Measurements from ENCODE around the gene THSD7B. TPM values are rescaled to one million over a fixed set of nuclear protein-coding genes. Genes with fewer than 3 reads are reported as not detected.

The THSD7B gene
- total RNA-seq, 1 donor from 2014 or later = 2.1 TPM

DNA sequence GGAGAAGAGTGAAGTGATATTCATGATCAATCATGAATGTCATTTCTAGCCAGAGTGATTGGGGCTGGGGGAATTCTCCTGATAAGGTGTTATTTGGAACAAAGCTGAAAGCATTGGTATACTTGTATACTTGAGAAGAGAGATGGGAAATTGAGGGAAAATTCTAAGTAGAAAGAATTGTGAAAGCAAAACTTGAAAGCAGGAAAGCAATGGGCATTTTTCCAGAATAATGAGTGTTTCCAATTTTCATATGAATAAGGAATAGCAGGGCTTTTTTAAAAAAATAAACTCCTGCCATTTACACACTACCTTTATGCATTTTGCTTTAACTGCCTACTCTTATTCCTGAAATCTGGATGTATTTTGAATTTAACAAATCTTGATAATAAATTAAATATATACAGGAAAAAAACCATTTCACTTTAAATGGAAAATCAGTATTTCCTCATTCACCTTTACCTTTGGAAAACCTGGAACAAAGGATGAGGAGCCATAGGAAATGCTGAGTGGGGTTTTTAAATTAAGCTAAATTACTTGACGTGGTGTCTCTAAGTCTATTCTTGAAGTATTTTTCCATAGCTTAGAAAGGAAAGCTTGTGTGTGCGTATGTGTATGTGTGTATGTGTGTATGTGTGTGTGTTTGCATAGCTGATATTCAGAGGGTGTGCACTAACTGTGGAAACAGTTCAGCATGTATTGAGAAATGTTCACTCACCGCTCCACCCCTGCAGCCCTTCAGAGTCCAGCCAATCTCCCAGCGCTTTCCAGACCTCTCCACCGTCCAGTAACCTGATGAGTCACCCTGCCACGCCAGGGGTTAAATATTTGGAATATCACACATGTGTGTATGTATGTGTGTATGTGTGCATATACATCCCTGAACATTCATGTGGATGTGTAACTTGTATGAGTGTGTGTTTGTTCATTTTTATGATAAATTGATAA is 427.3 kb downstream of the THSD7B start:
- H3K4me1 ChIP-seq (ENCODE audit: control insufficient read depth in 3 of 3, insufficient read depth in 3 of 3, low read length in 3 of 3) = no peaks in the 10 kb centered on the region
- H3K9ac ChIP-seq (ENCODE audit: low read depth in 1 of 3, low read length in 3 of 3) = no peak overlapping the region
- H3K9me3 ChIP-seq (ENCODE audit: control insufficient read depth in 3 of 3, low read length in 3 of 3) = no peaks in the 10 kb centered on the region
- no peaks in the 10 kb centered on the region for H3K27me3 ChIP-seq (ENCODE audit: control insufficient read depth in 3 of 3, insufficient read depth in 3 of 3, low read length in 3 of 3)
- no peak overlapping the region for H3K27ac ChIP-seq (ENCODE audit: low read depth, low read length)
- H3K36me3 ChIP-seq (ENCODE audit: control insufficient read depth in 3 of 3, insufficient read depth in 3 of 3, low read length in 3 of 3) = no peaks in the 10 kb centered on the region
- no peak overlapping the region for H3K4me3 ChIP-seq (ENCODE audit: low read length in 3 of 3)

- H3K4me3 ChIP-seq (ENCODE audit: low read length in 3 of 3) = no peak overlapping the region
- no peaks in the 10 kb centered on the region for H3K9me3 ChIP-seq (ENCODE audit: control insufficient read depth in 3 of 3, low read length in 3 of 3)
- H3K27me3 ChIP-seq (ENCODE audit: control insufficient read depth in 3 of 3, insufficient read depth in 3 of 3, low read length in 3 of 3) = no peaks in the 10 kb centered on the region
- H3K27ac ChIP-seq (ENCODE audit: low read depth, low read length) = no peak overlapping the region
- H3K4me1 ChIP-seq (ENCODE audit: control insufficient read depth in 3 of 3, insufficient read depth in 3 of 3, low read length in 3 of 3) = no peaks in the 10 kb centered on the region
- no peak overlapping the region for H3K9ac ChIP-seq (ENCODE audit: low read depth in 1 of 3, low read length in 3 of 3)
- H3K36me3 ChIP-seq (ENCODE audit: control insufficient read depth in 3 of 3, insufficient read depth in 3 of 3, low read length in 3 of 3) = no peaks in the 10 kb centered on the region
Measured at GRCh38 chr2:137193401-137193800, 428.1 kb downstream of the THSD7B start.

DNA sequence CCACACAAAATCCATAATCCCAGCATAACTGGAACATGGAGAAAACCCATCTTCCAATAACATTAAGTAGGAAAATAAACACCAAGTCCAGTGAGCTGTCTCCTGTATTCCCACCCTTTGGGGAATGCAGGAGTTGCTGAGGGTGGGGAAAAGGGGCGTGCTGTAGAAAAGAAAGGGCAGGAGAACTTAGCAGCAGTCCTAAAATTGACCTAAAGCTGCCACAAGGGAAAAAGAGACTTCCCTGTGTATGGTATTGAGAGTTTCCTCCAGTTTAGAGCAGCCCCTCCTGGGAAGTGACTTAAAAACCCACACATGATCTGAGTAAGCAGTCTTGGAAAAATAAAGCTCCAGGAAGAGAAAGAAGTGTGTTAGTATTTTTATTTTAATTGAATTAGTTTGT is 428.8 kb downstream of the THSD7B start:
- no peak overlapping the region for H3K4me3 ChIP-seq (ENCODE audit: low read length in 3 of 3)
- no peaks in the 10 kb centered on the region for H3K4me1 ChIP-seq (ENCODE audit: control insufficient read depth in 3 of 3, insufficient read depth in 3 of 3, low read length in 3 of 3)
- H3K27me3 ChIP-seq (ENCODE audit: control insufficient read depth in 3 of 3, insufficient read depth in 3 of 3, low read length in 3 of 3) = no peaks in the 10 kb centered on the region
- H3K9ac ChIP-seq (ENCODE audit: low read depth in 1 of 3, low read length in 3 of 3) = no peak overlapping the region
- no peak overlapping the region for H3K27ac ChIP-seq (ENCODE audit: low read depth, low read length)
- no peaks in the 10 kb centered on the region for H3K36me3 ChIP-seq (ENCODE audit: control insufficient read depth in 3 of 3, insufficient read depth in 3 of 3, low read length in 3 of 3)
- H3K9me3 ChIP-seq (ENCODE audit: control insufficient read depth in 3 of 3, low read length in 3 of 3) = no peaks in the 10 kb centered on the region

- Histone ChIP-seq H3K36me3 (ENCODE audit: control insufficient read depth in 3 of 3, insufficient read depth in 3 of 3, low read length in 3 of 3) (no peaks in the 10 kb centered on the region), H3K4me1 (ENCODE audit: control insufficient read depth in 3 of 3, insufficient read depth in 3 of 3, low read length in 3 of 3) (no peaks in the 10 kb centered on the region), H3K9ac (ENCODE audit: low read depth in 1 of 3, low read length in 3 of 3) (no peak overlapping the region), H3K9me3 (ENCODE audit: control insufficient read depth in 3 of 3, low read length in 3 of 3) (no peaks in the 10 kb centered on the region), H3K4me3 (ENCODE audit: low read length in 3 of 3) (no peak overlapping the region), H3K27me3 (ENCODE audit: control insufficient read depth in 3 of 3, insufficient read depth in 3 of 3, low read length in 3 of 3) (no peaks in the 10 kb centered on the region), H3K27ac (ENCODE audit: low read depth, low read length) (no peak overlapping the region)
Measured at GRCh38 chr2:137199751-137200150, 434.4 kb downstream of the THSD7B start.

- H3K36me3 ChIP-seq (ENCODE audit: control insufficient read depth in 3 of 3, insufficient read depth in 3 of 3, low read length in 3 of 3) = no peaks in the 10 kb centered on the region
- H3K9me3 ChIP-seq (ENCODE audit: control insufficient read depth in 3 of 3, low read length in 3 of 3) = no peaks in the 10 kb centered on the region
- no peaks in the 10 kb centered on the region for H3K4me1 ChIP-seq (ENCODE audit: control insufficient read depth in 3 of 3, insufficient read depth in 3 of 3, low read length in 3 of 3)
- no peak overlapping the region for H3K9ac ChIP-seq (ENCODE audit: low read depth in 1 of 3, low read length in 3 of 3)
- no peak overlapping the region for H3K27ac ChIP-seq (ENCODE audit: low read depth, low read length)
- no peak overlapping the region for H3K4me3 ChIP-seq (ENCODE audit: low read length in 3 of 3)
- H3K27me3 ChIP-seq (ENCODE audit: control insufficient read depth in 3 of 3, insufficient read depth in 3 of 3, low read length in 3 of 3) = no peaks in the 10 kb centered on the region
Measured at GRCh38 chr2:137202318-137202717, 437.0 kb downstream of the THSD7B start.

DNA sequence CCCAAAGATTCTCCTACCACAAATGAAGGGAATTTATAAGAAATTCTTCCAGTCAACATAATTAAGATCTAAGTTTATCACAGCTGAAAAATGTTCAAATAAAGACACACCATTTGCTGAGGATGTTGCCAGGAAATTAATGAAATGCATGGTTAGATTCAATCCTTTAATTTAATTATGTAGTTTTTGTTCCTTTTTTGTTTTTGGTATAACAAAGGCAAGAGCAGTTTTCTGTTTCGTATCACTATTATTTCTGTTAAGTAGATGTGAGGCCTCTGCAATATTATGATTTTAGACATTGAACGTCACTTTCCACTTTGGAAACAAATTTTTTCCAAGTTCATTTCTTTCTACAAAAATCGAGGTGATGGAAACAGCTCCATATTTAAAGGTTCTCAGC is 440.0 kb downstream of the THSD7B start:
- Histone ChIP-seq H3K36me3 (ENCODE audit: control insufficient read depth in 3 of 3, insufficient read depth in 3 of 3, low read length in 3 of 3) (no peaks in the 10 kb centered on the region), H3K4me3 (ENCODE audit: low read length in 3 of 3) (no peak overlapping the region), H3K27me3 (ENCODE audit: control insufficient read depth in 3 of 3, insufficient read depth in 3 of 3, low read length in 3 of 3) (no peaks in the 10 kb centered on the region)

GRCh38 chr2:137206069-137206468 is 440.7 kb downstream of the THSD7B start:
- Histone ChIP-seq H3K4me3 (ENCODE audit: low read length in 3 of 3) (no peak overlapping the region), H3K27ac (ENCODE audit: low read depth, low read length) (no peak overlapping the region), H3K36me3 (ENCODE audit: control insufficient read depth in 3 of 3, insufficient read depth in 3 of 3, low read length in 3 of 3) (no peaks in the 10 kb centered on the region), H3K4me1 (ENCODE audit: control insufficient read depth in 3 of 3, insufficient read depth in 3 of 3, low read length in 3 of 3) (no peaks in the 10 kb centered on the region), H3K27me3 (ENCODE audit: control insufficient read depth in 3 of 3, insufficient read depth in 3 of 3, low read length in 3 of 3) (no peaks in the 10 kb centered on the region), H3K9ac (ENCODE audit: low read depth in 1 of 3, low read length in 3 of 3) (no peak overlapping the region), H3K9me3 (ENCODE audit: control insufficient read depth in 3 of 3, low read length in 3 of 3) (no peaks in the 10 kb centered on the region)

More for the DNA sequence above, 440.0 kb downstream of the THSD7B start:
- H3K9me3 ChIP-seq (ENCODE audit: control insufficient read depth in 3 of 3, low read length in 3 of 3) = no peaks in the 10 kb centered on the region
- no peaks in the 10 kb centered on the region for H3K4me1 ChIP-seq (ENCODE audit: control insufficient read depth in 3 of 3, insufficient read depth in 3 of 3, low read length in 3 of 3)
- H3K27ac ChIP-seq (ENCODE audit: low read depth, low read length) = no peak overlapping the region
- no peak overlapping the region for H3K9ac ChIP-seq (ENCODE audit: low read depth in 1 of 3, low read length in 3 of 3)

- Histone ChIP-seq H3K4me1 (ENCODE audit: control insufficient read depth in 3 of 3, insufficient read depth in 3 of 3, low read length in 3 of 3) (no peaks in the 10 kb centered on the region), H3K36me3 (ENCODE audit: control insufficient read depth in 3 of 3, insufficient read depth in 3 of 3, low read length in 3 of 3) (no peaks in the 10 kb centered on the region), H3K4me3 (ENCODE audit: low read length in 3 of 3) (no peak overlapping the region), H3K27me3 (ENCODE audit: control insufficient read depth in 3 of 3, insufficient read depth in 3 of 3, low read length in 3 of 3) (no peaks in the 10 kb centered on the region), H3K9ac (ENCODE audit: low read depth in 1 of 3, low read length in 3 of 3) (no peak overlapping the region), H3K27ac (ENCODE audit: low read depth, low read length) (no peak overlapping the region), H3K9me3 (ENCODE audit: control insufficient read depth in 3 of 3, low read length in 3 of 3) (no peaks in the 10 kb centered on the region)
Measured at GRCh38 chr2:137207030-137207429, 441.7 kb downstream of the THSD7B start.

DNA sequence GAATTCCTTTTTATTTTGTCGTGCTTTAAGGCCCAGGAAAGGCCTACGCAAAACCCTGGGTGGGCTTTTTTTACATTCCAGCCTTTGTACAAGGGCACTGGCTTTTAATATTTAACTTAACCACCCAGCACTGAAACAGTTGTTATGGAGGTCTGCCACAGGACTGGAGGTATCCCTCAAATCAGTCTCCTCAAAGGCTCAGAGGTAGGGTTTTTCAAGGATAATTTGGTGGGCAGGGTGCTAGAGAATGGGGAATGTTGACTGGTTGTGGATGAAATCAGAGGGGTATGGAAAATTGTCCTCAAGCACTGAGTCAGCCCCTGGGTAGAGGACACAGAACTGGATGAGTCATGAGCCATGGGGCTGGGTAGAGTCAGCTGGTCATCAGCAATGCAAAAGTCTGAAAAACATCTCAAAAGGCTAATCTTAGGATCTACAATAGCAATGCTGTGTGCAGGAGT is 443.1 kb downstream of the THSD7B start:
- Histone ChIP-seq H3K4me1 (ENCODE audit: control insufficient read depth in 3 of 3, insufficient read depth in 3 of 3, low read length in 3 of 3) (no peaks in the 10 kb centered on the region), H3K27me3 (ENCODE audit: control insufficient read depth in 3 of 3, insufficient read depth in 3 of 3, low read length in 3 of 3) (no peaks in the 10 kb centered on the region), H3K27ac (ENCODE audit: low read depth, low read length) (no peak overlapping the region), H3K36me3 (ENCODE audit: control insufficient read depth in 3 of 3, insufficient read depth in 3 of 3, low read length in 3 of 3) (no peaks in the 10 kb centered on the region), H3K9me3 (ENCODE audit: control insufficient read depth in 3 of 3, low read length in 3 of 3) (no peaks in the 10 kb centered on the region), H3K9ac (ENCODE audit: low read depth in 1 of 3, low read length in 3 of 3) (no peak overlapping the region), H3K4me3 (ENCODE audit: low read length in 3 of 3) (no peak overlapping the region)

DNA sequence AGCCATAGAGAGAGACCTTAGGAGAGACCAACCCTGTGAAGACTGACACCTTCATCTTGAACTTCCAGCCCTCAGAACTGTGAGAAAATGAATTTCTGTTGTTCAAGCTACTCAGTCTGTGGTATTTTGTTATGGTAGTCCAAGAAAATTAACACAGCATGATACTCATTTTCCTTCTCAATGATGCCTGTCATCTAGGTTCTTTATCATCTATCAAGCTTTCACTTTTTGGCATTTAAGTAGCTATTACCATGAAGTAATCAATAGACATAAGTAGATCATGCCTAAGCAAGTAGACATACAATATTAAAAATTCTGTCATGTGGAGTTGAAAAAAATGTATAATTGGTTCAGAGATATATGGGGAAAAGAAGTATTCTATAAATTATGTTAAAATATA is 444.7 kb downstream of the THSD7B start:
- H3K9me3 ChIP-seq (ENCODE audit: control insufficient read depth in 3 of 3, low read length in 3 of 3) = no peaks in the 10 kb centered on the region
- H3K9ac ChIP-seq (ENCODE audit: low read depth in 1 of 3, low read length in 3 of 3) = no peak overlapping the region
- no peaks in the 10 kb centered on the region for H3K4me1 ChIP-seq (ENCODE audit: control insufficient read depth in 3 of 3, insufficient read depth in 3 of 3, low read length in 3 of 3)
- H3K27ac ChIP-seq (ENCODE audit: low read depth, low read length) = no peak overlapping the region
- no peaks in the 10 kb centered on the region for H3K36me3 ChIP-seq (ENCODE audit: control insufficient read depth in 3 of 3, insufficient read depth in 3 of 3, low read length in 3 of 3)
- H3K4me3 ChIP-seq (ENCODE audit: low read length in 3 of 3) = no peak overlapping the region
- H3K27me3 ChIP-seq (ENCODE audit: control insufficient read depth in 3 of 3, insufficient read depth in 3 of 3, low read length in 3 of 3) = no peaks in the 10 kb centered on the region
